Fibroblast of upper back skin (primary cell): ENCODE results near the gene RXFP3.
"Not testable (repeated sequence)": the region's sequence is repeated elsewhere in the genome, so short reads cannot be mapped to it uniquely, and the experiment has no call there.

Experiments used
- DNase-seq: peaks from one replicate; pipeline ENCODE4 v3.0.0-alpha.2; 2013

Gene RXFP3, protein sequence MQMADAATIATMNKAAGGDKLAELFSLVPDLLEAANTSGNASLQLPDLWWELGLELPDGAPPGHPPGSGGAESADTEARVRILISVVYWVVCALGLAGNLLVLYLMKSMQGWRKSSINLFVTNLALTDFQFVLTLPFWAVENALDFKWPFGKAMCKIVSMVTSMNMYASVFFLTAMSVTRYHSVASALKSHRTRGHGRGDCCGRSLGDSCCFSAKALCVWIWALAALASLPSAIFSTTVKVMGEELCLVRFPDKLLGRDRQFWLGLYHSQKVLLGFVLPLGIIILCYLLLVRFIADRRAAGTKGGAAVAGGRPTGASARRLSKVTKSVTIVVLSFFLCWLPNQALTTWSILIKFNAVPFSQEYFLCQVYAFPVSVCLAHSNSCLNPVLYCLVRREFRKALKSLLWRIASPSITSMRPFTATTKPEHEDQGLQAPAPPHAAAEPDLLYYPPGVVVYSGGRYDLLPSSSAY

DNA sequence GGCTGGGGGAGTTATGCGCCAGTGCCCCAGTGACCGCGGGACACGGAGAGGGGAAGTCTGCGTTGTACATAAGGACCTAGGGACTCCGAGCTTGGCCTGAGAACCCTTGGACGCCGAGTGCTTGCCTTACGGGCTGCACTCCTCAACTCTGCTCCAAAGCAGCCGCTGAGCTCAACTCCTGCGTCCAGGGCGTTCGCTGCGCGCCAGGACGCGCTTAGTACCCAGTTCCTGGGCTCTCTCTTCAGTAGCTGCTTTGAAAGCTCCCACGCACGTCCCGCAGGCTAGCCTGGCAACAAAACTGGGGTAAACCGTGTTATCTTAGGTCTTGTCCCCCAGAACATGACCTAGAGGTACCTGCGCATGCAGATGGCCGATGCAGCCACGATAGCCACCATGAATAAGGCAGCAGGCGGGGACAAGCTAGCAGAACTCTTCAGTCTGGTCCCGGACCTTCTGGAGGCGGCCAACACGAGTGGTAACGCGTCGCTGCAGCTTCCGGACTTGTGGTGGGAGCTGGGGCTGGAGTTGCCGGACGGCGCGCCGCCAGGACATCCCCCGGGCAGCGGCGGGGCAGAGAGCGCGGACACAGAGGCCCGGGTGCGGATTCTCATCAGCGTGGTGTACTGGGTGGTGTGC, at the start of gene RXFP3:
TSS of gene RXFP3 (plus strand) at position 6 of the 636 bp plus-strand sequence. CDS start at position 361, 355 bp downstream.
- DNase-seq = peak; percentile 8

DNA sequence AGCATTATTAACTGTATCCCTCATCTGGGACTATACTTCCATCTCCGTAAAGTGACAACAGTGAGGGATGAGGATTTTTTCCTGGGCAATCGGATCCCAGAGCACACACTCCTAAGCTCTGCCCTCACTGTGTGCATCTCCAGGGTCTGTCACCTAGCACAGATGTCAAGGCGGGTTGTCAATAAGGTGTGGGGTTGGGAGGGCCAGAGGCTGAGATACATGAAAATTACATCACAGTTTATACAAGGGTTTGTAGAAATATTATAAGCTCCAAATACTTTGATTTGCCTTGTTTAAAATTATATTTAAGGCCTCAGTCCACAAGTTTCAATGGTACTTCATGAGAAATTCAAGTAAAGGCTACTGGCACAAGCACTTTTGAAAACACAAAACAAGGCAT, 48.9 kb upstream of the RXFP3 start:
- no peak for DNase-seq

DNA sequence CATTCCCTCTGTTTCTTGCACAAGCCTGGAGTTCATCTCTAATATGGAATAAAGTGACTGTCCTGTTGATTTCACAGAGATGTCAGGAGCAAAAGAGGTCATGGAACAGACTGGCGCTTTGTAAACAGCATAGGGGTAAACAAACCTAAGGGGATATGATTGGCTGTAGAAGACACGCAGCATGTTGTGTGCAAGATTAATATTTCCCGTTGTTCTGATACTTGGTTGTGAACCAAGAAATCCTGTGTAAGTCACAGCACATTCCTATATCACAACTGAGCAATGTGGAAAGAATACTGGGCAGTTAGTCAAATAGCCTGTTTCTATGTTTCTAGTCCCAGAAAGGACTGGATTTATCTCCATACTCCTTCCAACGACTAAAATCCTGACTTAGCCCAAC, 47.6 kb upstream of the RXFP3 start:
- DNase-seq = peak; percentile 77

DNA sequence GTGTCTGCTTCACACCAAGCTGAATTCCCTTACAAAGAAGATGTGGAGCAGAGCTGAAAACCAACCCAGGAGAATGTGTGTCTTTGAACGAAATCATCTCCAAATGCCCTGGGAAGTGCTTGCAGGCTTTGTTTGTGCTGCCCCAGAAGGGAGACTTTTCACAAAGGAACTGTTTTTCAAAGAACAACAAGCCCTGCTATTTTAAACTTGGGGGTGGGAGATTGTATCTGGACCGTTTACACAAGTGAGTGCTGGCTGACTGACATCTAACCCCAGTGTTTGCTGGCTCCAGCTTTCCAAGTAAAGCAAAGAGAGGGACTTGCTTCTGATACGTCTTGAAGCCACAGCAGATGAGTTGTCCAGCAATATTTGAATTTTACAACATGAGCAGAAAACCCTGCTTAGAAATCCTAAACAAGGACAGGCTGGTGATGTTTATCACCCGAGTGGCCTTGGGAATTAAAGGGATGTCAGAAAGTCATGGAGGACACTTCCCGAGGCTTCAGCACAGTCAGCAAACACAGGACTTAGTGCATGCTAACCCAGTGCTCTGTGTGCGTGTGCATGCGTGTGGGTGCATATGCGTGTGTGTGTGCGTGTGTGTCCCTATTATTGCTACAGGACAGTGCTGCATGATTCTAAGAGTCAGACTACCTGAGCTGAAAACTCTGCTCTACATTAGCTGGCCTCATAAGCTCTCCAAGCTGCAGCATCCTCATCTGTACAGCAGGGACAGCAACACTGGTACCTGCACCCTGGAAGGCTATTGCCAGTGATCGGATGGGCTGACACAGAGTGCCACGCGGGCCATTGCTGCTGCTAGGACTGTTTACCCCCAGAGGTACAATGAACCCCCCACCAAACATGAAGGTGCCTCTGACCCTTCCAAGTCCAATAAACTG, 45.8 kb upstream of the RXFP3 start:
- DNase-seq = peak; percentile 41

DNA sequence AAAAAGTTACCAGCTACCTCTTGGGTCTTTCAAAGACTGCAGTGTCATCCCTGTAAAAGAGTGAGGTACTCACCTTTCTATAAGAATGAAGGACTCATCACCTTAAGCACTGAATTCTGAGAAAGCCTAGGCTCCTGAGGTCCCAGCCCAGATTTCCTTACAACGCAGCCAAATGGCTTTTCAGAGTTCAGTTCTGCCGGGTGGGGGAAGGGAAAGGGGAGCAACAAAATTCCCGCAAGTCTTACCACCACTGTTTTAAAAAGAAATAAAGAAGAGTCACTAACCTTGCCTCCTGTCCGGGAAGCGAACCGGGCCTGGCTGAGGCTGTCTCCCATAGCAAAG, 44.8 kb upstream of the RXFP3 start:
- no peak for DNase-seq

DNA sequence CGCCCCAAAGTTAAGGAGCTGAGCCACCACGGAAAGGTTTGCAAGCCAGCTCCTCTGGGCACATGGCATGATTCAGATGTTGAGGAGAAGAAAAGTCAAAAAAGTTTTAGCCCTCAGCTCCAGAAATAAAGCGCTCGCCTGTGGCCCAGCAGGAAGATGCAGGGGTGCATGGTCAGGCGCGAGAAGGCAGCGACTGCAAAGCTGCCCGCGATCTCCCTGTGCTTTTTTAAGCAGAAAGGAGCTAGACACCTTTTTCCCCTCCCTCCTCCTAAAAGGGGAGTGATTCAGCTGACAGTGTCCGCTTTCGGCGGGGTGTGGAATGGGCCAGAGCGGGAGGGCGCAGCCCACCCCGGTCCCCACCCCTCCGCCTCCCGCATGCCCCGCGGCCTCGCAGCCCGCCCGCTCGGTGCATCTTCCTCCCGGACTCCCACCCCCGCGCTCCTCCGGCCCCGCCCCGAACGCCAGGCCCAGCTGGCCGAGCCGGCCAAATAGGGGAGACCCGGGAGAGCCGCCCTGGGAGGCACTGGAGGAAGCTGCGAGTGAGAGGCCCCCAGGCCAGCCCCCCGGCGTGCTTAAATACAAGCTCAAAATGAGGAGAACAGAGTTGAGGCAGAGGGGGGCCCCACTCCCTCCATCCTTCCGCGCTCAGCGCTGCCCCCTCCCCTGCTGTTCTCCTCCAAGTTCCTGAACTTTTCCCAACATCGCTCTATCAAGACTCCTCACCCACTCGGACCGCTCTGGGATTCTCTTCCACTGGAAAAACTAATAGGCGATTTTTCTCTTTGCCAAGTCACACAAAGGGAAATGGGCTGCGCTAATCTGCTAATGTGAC, 44.2 kb upstream of the RXFP3 start, which contains the start of gene ADAMTS12:
TSS of gene ADAMTS12 (minus strand) at position 203 of the 832 bp plus-strand sequence. CDS start at position 69, 134 bp downstream.
- peak; percentile 77 for DNase-seq

DNA sequence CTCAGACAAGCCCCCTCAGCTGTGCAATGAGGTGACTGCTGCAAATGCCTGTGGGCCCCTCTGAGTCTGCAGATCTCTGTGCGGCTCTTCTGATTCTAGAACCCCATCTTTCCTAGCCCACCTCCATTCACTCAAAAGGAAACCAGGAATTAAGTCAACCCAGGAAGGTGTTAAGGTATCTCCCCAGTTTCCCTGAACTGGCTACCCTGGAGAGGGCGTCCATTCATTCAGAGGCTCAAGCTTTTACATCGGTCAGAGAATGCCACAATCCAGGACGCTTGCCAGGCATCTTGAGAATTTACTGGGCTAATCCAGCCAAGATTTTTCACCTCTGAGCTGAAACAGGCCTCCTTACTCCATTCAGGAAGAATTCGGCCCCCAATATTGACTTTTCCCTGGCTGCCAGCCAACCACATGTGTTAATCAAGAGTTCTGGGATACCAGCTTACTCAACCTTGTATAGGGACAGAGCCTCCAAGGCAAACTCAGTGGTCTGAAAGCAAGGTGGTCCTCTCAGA, 43.5 kb upstream of the RXFP3 start:
- DNase-seq = peak; percentile 99

DNA sequence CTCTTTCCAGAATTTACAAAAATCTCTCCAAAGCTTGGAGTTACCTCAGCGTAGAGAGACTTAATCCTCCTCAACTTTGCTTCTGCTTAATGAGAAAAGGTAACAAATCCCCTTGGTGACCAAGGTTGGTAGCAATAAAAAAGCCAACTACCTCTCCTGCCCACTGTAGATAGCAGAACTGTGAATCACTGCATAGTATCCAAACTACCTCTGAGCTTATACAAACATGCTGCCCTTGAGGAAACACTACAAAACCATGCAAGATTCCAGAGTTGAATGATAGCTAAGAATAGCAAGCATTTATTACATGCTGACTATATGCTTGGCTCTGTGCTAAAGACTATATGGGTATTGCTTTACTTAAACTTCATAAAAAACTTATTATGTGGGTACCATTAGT, 41.6 kb upstream of the RXFP3 start:
- DNase-seq = peak; percentile 71

DNA sequence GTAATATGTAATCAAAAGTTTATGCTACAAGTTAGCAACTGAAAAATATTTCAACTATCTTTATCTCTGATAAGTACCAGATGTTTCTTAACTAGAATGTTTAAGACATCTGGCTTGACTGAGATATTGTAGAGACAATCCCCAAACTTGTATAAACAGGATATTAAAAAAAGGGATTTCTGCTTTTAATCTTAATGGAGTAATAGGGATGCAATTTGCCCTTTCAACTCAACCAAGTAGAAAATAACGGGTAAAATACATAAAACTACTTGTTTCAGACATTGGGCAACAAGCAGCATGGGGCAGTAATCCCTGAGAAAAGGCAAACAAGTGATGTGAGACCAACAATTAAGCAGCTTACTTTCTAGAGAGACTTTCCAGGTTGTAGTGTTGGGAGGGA, 35.0 kb upstream of the RXFP3 start:
- peak; percentile 52 for DNase-seq

DNA sequence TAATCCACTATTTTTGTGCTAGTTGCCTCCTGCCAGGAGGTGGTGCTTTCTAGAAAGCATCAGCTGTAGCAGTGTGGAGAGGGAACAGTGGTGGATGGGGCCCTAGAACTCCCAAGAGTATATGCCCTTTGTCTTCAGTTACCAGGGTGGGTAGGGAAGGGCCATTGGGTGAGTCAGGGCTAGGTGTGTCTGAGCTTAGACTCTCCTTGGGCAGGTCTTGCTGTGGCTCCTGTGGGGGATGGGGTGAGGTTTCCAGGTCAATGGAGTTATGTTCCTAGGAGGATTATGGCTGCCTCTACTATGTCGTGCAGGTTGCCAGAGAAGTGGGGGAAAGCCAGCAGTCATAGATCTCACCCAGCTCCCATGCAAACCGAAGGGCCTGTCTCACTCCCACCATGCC, 33.1 kb upstream of the RXFP3 start:
- DNase-seq = no peak

DNA sequence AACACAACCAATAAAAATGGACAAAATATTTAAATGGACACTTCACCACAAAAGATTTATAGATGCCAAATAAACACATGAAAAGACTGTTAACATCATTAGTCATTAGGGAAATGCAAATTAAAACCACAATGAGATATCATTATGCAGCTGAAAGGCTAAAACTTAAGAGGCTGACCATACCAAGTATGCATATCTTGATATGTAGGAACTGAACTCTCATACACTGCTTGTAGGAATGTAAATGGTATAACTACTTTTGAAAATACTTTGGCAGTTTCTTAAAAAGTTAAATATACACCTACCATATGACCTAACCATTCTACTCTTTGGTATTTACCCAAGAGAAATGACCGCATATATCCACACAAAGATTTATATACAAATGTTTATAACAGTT, 30.8 kb upstream of the RXFP3 start:
- DNase-seq = no peak

DNA sequence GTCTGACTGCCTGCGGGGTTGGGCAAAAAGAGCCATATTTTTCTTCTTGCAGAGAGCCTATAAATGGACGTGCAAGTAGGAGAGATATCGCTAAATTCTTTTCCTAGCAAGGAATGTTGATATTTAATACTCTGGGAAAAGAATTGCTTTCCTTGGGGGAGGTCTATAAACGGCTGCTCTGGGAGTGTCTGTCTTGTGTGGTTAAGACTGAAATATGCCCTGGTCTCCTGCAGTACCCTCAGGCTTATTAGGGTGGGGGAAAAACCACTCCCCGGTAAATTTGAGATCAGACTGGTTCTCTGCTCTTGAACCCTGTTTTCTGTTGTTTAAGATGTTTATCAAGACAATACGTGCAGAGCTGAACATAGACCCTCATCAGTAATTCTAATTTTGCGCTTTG, 29.9 kb upstream of the RXFP3 start:
- not testable (repeated sequence) for DNase-seq

DNA sequence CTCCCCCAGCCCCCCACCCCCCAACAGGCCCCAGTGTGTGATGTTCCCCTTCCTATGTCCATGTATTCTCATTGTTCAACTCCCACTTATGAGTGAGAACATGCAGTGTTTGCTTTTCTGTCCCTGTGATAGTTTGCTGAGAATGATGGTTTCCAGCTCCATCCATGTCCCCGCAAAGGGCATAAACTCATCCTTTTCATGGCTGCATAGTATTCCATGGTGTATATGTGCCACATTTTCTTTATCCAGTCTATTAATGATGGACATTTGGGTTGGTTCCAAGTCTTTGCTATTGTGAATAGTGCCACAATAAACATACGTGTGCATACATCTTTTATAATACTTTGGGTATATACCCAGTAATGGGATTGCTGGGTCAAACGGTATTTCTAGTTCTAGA, 21.3 kb upstream of the RXFP3 start:
- DNase-seq = not testable (repeated sequence)

DNA sequence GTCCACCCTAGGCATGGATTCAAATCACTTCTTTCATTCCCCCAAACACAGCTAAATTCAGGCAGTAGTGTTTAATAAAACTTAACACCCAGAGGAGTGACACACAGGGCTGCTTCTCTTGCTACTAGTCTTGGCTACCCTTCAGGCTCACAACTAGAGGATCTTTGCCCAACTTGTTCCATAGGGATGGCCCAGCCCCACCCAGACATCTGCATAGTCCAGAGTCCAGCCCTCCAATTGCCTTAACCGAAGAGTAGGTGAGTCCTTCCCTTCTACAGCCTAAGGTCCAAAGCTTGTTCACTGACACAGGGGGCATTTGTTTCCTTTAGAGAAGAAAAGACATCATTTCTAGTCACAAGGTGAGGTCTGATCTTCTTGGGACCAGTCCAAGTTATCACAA, 15.2 kb upstream of the RXFP3 start:
- no peak for DNase-seq

DNA sequence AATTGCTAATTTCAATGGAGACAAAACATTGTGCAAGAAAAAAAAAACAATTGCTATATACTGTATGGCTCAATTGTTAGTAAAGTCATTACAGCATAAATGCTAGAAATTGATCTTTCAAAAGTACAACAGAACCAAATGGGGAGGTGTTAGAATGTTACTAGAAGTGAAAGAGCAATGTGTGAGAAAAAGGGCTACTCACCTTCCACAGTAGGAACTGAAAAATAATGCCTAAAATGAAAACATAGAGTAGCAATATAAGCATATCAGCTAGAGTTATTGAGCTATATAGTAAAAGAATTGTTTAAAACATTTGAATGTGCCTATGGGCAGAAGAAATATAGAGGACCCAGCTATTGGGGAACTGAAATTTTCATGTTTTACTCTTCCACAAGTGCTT, 10.9 kb upstream of the RXFP3 start:
- DNase-seq = no peak

DNA sequence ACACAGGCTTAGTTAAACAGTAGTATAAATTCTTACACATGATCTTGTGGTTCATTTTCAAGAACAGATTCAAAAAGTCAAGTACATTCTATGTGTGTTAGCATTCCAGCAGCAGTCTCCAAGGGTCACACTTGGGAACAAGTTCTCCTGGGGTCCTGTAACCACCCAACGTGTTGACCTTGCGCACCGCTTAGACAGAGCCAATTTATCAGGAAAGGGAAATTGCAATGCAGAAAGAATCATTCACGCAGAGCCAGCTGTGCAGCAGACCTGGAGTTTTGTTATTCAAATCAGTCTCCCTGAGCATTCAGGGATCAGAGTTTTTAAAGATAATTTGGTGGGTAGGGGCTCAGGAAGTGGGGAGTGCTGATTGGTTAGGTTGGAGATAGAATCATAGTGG, 8.5 kb upstream of the RXFP3 start:
- no peak for DNase-seq

DNA sequence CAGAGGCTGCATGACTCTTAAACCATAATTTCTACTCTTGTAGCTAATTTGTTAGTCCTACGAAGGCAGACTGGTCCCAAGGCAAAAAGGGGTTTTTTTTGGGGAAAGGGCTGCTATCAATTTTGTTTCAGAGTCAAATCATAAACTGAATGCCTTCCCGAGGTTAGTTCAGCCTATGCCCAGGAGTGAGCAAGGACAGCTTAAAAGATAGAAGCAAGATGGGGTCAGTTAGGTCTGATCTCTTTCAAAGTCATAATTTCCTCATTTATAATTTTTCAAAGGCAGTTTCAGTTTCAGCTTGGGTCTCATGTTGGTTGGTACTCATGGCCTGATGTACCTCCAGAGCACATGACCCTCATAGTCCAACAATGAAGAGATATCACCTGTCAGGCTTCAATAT, 7.9 kb upstream of the RXFP3 start:
- DNase-seq = no peak

DNA sequence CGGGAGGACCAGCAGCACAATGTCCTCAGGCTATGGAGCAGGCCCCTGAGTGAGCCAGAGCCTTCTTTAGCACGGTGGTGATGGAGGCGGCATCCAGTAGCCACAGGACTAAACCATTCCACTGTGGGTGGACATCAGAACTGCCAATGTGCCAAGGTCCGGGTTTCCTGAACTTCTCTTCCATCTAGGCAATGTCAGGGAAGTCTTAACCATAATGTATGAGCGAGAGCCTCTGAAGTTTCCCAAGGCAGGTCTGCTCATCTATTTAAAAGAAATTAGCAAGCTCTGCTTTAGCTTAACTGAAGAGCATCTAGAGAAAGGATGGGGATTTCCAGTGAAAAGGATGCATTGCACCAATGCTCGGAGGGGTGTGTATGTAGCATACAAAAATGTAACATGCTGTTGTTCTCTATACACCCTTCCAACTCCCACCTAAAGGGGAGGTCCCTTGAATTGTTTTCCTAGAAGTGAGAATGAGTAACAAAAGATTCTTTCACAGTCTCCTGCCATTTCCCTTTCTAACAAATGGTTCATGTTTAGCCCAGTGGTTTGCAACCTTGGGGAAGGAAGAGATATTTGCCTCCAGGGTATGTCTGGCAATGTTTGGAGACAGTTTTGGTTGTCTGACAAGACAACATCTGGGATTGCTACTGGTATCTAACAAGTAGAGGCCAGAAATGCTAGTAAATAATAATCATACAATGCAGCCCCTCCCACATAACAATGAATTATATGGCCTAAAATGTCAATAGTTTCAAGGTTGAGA, 6.1 kb upstream of the RXFP3 start:
- DNase-seq = no peak

DNA sequence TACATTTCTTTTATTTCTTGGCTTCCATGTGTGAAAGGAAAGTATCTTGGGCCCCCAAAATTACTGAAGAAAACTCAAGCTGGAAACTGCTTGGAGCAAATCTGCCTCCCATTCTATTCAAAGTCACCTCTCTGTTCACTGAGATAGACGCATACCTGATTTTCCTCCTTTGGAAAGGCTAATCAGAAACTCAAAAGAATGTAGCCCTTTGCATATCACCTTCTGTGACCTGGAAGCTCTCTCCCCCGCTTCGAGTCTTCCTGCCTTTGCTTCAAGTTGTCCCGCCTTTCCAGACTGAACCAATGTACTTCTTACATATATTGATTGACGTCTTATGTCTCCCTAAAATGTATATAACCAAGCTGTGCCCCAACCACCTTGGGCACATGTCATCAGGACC, 5.0 kb upstream of the RXFP3 start:
- no peak for DNase-seq

DNA sequence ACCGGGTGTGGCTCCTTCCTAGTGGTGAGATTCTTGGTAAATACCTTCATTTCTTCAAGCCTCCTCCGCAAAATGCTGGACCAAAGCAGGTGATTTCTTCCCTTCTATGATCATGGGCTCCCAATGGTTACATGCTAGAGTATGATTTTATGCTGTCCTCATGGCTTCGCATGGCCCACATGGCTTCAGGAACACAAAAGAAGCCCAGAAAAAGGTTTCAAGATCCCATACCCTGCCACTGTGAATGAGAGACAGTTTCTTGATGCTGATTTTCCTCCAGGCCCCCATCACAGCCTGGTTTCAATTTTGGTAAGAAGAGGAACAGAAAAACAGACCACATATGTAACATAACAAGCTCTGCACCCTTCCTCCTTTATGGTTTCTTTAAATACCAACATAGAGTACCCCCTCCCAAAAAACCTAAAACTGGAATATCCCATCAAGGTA, 2.4 kb upstream of the RXFP3 start:
- DNase-seq = no peak

DNA sequence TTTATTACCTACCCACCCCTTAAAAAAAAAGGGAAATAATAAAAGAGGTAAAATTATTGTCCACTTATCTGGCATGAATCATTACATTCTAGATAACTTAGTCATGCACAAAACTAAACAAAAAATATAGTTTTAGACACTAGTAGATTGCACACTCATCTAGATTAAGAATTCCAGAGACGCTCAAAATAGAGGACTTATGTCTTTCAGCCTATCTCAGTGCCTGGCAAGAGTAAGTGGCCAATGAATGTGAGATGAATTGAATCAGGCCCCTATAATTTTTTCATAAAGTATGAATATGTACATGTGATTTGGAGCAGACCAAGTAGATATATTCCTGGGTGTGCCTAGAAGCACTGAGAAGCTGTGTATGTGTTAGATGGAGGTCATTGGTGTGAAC, 2.0 kb upstream of the RXFP3 start:
- DNase-seq = peak; percentile 52
